ENCODE results near the gene METTL26. TPM values are rescaled to one million over a fixed set of nuclear protein-coding genes. Genes with fewer than 3 reads are reported as not detected.

Gene METTL26
- total and polyA plus RNA-seq, 9 of the 15 experiments (the other 6 are each of a cell fraction or from before 2014, with no cell fraction given), result 7.3 to 262 (median 80.9) TPM

DNA sequence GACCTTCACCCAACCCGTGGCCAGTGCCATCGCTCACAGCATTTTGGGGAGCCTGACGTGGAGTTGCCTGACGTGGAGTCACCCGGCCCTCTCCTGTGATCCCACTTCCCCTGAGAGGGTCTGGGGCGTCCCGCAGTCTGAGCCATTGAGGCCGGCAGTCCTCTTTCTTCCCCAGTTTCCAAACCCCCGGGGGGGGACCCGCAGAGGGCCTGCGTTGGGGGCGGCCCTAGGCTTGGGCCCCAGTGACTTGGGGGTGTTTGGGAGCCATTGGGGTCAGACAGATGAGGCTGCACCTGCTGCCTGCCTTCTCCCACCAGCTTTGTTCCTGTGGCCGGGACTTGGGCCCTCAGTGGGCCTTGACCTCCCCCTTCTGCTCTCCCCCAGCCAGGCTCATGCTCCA lies 33.6 kb upstream of the METTL26 start:
- H3K9me3 ChIP-seq (replicated peaks; ENCODE audit: control insufficient read depth, insufficient read depth, low read depth, low read length), result no peaks in the 10 kb centered on the region
- no peaks in the 10 kb centered on the region for H3K9me1 ChIP-seq (ENCODE audit: control insufficient read depth, insufficient read depth, low read length)
- BruUV-seq (replicated peaks), result no TSS peak
- peak overlapping the region; percentile 99; the same call in 1 of the 2 replicates for H3K4me3 ChIP-seq
- 93% methylated on average over 12 of the region's 13 CpGs for WGBS (ENCODE audit: insufficient coverage, low coverage, missing lambda C conversion rate)
- POLR2A ChIA-PET, result interaction anchor here (1.1 kb wide), 1 partner anchor 12 kb away, joined by 4 read pairs; no protein-coding TSS in a partner anchor
- peaks cover 28% of the 10 kb centered on the region for H3K79me2 ChIP-seq (ENCODE audit: control insufficient read depth, insufficient read depth, low read length)
- H3K4me1 ChIP-seq (replicated peaks in 1 of 2; ENCODE audit: control insufficient read depth in 2 of 2, insufficient read depth in 2 of 2, low read length in 2 of 2), result peaks cover 17 to 95% of the 10 kb centered on the region in 2 experiments
- intact Hi-C loops (cut with micrococcal nuclease), result loop anchor here (5.0 to 10.0 kb wide), 2 partner anchors 92 to 275 kb away; partner anchors contain the start of gene NME4
- TF ChIP-seq RBFOX2 (IDR thresholded peaks at IDR 0.05; ENCODE audit: low read depth, low read length) (peak; percentile 49; the same call in 1 of the 2 replicates), POLR2G (IDR thresholded peaks at IDR 0.05; ENCODE audit: low read depth, low read length) (0 out of 2 replicates have a peak, but pooled peaks have one; percentile 12), NFATC3 (IDR thresholded peaks at IDR 0.05) (no peak)
- CTCF ChIA-PET (ENCODE audit: low intra/inter-chr PET ratio), result no interaction called here
- FAIRE-seq, result no peak
- peak overlapping the region in 1 of 2 experiments; percentile 98; a peak in 2 of 4 replicates for H3K9ac ChIP-seq (ENCODE audit: insufficient read depth in 1 of 2, low read depth in 2 of 2, low read length in 2 of 2)
- H3K27ac ChIP-seq (ENCODE audit: extremely low read depth, low read depth, low read length), result no peak overlapping the region; the same call in 2 of the 3 replicates
- H3K4me2 ChIP-seq (ENCODE audit: insufficient read depth, low read length), result peak overlapping the region; percentile 80; the same call in 1 of the 2 replicates
- ATAC-seq, result no peak
- H2AFZ ChIP-seq (ENCODE audit: low read depth, low read length), result no peak overlapping the region
- H3K36me3 ChIP-seq (ENCODE audit: control insufficient read depth, insufficient read depth, low read length), result peaks cover 58% of the 10 kb centered on the region
- no peaks in the 10 kb centered on the region for H3K27me3 ChIP-seq (ENCODE audit: control insufficient read depth in 2 of 2, insufficient read depth in 2 of 2, low read length in 2 of 2)
- H4K20me1 ChIP-seq (replicated peaks; ENCODE audit: control insufficient read depth, insufficient read depth, low read length), result 0 out of 2 replicates have a peak, but pooled peaks cover 4% of the 10 kb centered on the region
- in situ Hi-C loops (cut with MboI), result loop anchor here (5.0 to 10.0 kb wide), 2 partner anchors 92 to 275 kb away; partner anchors contain the start of gene NME4
- no peak for DNase-seq (ENCODE audit: extremely low read depth in 1 of 4, low spot score in 3 of 4)
